GM21529 (cell line): ENCODE results near the gene HADH.
"Not testable (repeated sequence)": the region's sequence is repeated elsewhere in the genome, so short reads cannot be mapped to it uniquely, and the experiment has no call there.

Experiments used
- ATAC-seq: cut with Tn5 transposase; IDR thresholded peaks from one replicate; pipeline ENCODE4 v1.9.1; 2021; ENCODE audit not compliant: unreplicated experiment

Gene HADH

GRCh38 chr4:107994894-107995293, 5.2 kb downstream of the HADH start:
- ATAC-seq, result no peak

- no peak for ATAC-seq
Measured at GRCh38 chr4:107996949-107997788, 7.5 kb downstream of the HADH start.

- ATAC-seq, result no peak
Measured at GRCh38 chr4:107997794-107998193, 8.1 kb downstream of the HADH start.

GRCh38 chr4:107999932-108000539, 10.3 kb downstream of the HADH start:
- no peak for ATAC-seq

- no peak for ATAC-seq
Measured at GRCh38 chr4:108001540-108002135, 11.9 kb downstream of the HADH start.

GRCh38 chr4:108003982-108004515, 14.4 kb downstream of the HADH start:
- peak; percentile 42 for ATAC-seq

GRCh38 chr4:108004646-108005045, 15.0 kb downstream of the HADH start:
- no peak for ATAC-seq

GRCh38 chr4:108005807-108006206, 16.1 kb downstream of the HADH start:
- no peak for ATAC-seq

- no peak for ATAC-seq
Measured at GRCh38 chr4:108006361-108006760, 16.7 kb downstream of the HADH start.

GRCh38 chr4:108007984-108008383, 18.3 kb downstream of the HADH start:
- no peak for ATAC-seq

- no peak for ATAC-seq
Measured at GRCh38 chr4:108008721-108009120, 19.0 kb downstream of the HADH start.

- no peak for ATAC-seq
Measured at GRCh38 chr4:108010167-108010566, 20.5 kb downstream of the HADH start.

- not testable (repeated sequence) for ATAC-seq
Measured at GRCh38 chr4:108012382-108012781, 22.7 kb downstream of the HADH start.

GRCh38 chr4:108013327-108013726, 23.6 kb downstream of the HADH start:
- no peak for ATAC-seq

GRCh38 chr4:108013955-108014354, 24.3 kb downstream of the HADH start:
- ATAC-seq, result no peak

GRCh38 chr4:108018040-108018883, 28.6 kb downstream of the HADH start:
- ATAC-seq, result peak; percentile 88

- no peak for ATAC-seq
Measured at GRCh38 chr4:108018884-108019187, 29.1 kb downstream of the HADH start.

- ATAC-seq, result no peak
Measured at GRCh38 chr4:108024085-108024877, 34.6 kb downstream of the HADH start.

GRCh38 chr4:108024878-108025165, 35.1 kb downstream of the HADH start:
- no peak for ATAC-seq

- no peak for ATAC-seq
Measured at GRCh38 chr4:108029016-108029720, 39.5 kb downstream of the HADH start.
